GM06990 (cell line): ENCODE measurements around the gene SLC4A9.

Experiments
- DNase-seq: peaks from one replicate; pipeline ENCODE4 v3.0.0-alpha.2; 2011; ENCODE audit not compliant: insufficient read length; ENCODE audit errors: extremely low read depth
- H3K27me3 ChIP-seq: replicated peaks from 2 replicates; pipeline ENCODE4 v1.6.0; 2011; ENCODE audit warnings: low read length; ENCODE audit not compliant: control insufficient read depth, insufficient read depth
- H3K36me3 ChIP-seq: 2 replicates; pipeline ENCODE4 v1.5.1; 2011; ENCODE audit warnings: low read length; ENCODE audit not compliant: control insufficient read depth, insufficient read depth
- H3K4me3 ChIP-seq: replicated peaks from 2 replicates; pipeline ENCODE4 v1.5.1; 2011; ENCODE audit warnings: low read depth, mild to moderate bottlenecking, control low read depth, low read length
- TF ChIP-seq, protein P1 (sequence below): IDR thresholded peaks from 2 replicates; pipeline ENCODE4 v1.5.1; 2011; ENCODE audit warnings: low read length, control low read depth, mild to moderate bottlenecking, inconsistent platforms; ENCODE audit not compliant: insufficient read depth, poor library complexity, severe bottlenecking

Gene SLC4A9

DNA sequence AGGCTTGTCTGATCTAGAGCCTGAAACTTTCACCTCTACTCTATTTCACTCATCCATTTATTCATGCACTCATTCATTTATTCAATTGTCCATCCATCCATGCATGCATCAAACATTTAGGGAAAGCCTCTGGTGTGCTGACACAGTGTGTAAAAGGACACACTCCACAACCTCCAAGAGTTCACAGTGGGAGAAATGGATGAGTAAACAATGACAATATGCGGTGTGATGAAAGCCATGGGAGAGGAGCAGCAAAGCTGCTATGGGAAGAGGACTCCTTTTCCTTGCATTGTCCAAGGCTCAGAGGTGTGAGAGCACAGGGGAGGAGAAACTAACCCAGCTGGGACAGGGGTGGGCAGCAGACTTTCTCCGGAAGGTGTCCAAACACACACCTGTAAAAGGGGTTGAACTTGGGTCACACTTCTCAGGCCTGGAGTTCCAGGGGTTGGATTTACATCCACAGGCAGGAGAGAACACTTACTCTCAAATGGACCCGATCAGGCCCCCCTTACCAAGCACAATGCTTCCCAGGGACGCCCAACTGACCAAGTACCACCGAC lies 35.9 kb upstream of the SLC4A9 start:
- no peaks in the 10 kb centered on the region for H3K27me3 ChIP-seq
- DNase-seq = no peak
- TF ChIP-seq, protein P1, sequence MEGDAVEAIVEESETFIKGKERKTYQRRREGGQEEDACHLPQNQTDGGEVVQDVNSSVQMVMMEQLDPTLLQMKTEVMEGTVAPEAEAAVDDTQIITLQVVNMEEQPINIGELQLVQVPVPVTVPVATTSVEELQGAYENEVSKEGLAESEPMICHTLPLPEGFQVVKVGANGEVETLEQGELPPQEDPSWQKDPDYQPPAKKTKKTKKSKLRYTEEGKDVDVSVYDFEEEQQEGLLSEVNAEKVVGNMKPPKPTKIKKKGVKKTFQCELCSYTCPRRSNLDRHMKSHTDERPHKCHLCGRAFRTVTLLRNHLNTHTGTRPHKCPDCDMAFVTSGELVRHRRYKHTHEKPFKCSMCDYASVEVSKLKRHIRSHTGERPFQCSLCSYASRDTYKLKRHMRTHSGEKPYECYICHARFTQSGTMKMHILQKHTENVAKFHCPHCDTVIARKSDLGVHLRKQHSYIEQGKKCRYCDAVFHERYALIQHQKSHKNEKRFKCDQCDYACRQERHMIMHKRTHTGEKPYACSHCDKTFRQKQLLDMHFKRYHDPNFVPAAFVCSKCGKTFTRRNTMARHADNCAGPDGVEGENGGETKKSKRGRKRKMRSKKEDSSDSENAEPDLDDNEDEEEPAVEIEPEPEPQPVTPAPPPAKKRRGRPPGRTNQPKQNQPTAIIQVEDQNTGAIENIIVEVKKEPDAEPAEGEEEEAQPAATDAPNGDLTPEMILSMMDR = no peak
- no peaks in the 10 kb centered on the region for H3K36me3 ChIP-seq
- no peak overlapping the region for H3K4me3 ChIP-seq

DNA sequence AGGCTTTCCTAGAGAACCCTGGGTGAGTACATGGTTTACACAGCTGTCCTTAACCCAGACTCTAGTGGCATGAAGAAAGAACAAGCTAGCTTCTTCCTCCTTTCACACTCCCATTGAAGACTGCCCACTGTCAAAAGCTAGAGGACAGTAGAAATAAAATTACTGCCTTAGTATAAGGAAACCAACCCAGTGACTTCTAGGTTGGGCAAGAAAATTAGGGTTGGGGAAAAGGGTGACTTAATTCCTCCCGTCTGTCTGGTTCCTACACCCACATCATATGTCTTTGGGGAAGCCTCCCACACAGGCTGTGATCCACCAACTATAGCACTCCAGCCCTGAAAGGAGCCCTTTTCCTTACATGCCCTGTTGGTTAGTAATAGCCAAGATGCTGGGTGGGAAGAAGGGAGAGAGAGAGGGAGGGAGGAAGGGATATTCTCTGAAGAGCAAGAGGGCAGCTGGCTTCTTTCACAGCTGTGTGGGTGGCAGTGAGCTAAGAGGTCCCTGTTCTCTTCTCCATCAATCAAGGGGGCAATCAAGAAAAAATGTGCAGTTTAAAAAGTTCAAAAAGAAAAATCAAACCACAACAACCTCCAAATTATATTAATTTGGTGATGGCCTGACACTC lies 35.3 kb upstream of the SLC4A9 start:
- no peaks in the 10 kb centered on the region for H3K27me3 ChIP-seq
- H3K4me3 ChIP-seq = no peak overlapping the region
- no peak for DNase-seq
- TF ChIP-seq, protein P1 = no peak
- no peaks in the 10 kb centered on the region for H3K36me3 ChIP-seq

DNA sequence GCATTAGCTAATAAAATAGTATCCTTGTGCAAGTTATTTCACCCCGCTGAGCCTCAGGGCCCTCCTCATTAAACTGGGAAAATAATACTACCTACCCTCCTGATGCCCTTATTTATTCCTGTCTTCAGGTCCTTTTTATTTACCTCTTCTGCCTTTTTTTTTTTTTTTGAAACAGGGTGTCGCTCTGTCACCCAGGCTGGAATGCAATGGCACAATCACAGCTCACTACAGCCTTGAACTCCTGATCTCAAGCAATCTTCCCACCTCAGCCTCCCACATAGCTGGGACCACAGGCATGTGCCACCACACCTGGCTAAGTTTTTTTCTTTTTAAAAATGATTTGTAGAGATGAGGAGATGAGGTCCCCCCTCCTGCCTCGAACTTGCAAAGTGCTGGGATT lies 34.5 kb upstream of the SLC4A9 start:
- Histone ChIP-seq H3K27me3 (no peaks in the 10 kb centered on the region), H3K36me3 (no peaks in the 10 kb centered on the region), H3K4me3 (no peak overlapping the region)
- no peak for DNase-seq
- TF ChIP-seq, protein P1 = no peak

DNA sequence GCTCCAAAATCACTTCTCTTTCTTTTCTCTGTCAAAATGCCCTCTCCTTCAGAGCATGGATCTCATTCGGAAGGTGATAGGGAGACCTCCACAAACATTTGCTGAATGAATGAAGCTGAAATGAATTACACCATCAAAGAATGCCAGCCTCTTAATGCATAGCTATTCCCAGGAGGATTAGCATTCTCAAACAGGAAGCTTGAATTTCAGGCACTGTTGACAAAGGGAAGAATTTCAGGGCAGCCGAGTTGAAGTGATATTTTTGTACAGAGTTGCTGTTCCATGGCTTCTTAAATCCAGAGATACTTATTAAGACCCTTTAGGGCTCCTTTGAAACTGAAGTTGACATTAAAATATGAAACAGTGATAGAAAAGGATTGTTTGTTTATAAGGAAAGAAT lies 32.4 kb upstream of the SLC4A9 start:
- Histone ChIP-seq H3K36me3 (no peaks in the 10 kb centered on the region), H3K27me3 (no peaks in the 10 kb centered on the region), H3K4me3 (no peak overlapping the region)
- no peak for DNase-seq
- TF ChIP-seq, protein P1 = no peak

DNA sequence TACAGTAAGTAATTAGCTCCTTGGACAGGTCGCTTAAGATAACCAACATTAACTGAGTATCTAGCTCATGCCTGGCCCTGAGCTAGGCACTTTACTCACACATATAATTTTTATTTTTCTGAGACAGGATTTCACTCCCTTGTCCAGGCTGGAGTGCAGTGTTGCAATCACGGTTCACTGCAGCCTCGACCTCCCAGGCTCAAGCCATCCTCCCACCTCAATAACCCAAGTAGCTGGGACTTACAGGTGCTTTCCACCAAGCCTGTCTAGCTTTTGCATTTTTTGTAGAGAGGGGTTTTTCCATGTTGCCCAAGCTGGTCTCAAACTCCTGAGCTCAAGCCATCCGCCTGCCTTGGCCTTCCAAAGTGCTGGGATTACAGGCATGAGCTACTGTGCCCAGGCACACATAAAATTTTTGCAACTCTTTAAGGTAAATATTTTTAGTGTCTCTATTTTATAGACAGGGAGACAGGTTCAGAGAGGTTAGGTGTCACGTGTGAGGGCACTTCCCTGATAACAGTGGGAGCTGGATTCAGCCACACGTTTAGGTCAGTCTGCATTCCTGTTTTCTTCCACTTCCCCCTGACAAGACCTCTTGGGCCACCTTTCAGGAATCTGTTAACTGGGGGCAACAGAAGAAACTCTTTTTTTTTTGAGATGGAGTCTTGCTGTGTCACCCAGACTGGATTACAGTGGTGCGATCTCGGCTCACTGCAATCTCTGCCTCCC lies 31.8 kb upstream of the SLC4A9 start:
- TF ChIP-seq, protein P1 = no peak
- Histone ChIP-seq H3K4me3 (no peak overlapping the region), H3K36me3 (no peaks in the 10 kb centered on the region), H3K27me3 (no peaks in the 10 kb centered on the region)
- no peak for DNase-seq
